Kidney (tissue), 14 donors: ENCODE results near the gene DYNLL2. TPM values are rescaled to one million over a fixed set of nuclear protein-coding genes. Genes with fewer than 3 reads are reported as not detected.

Experiments used
- DNase-seq, 5 donors: peaks; one replicate each; pipeline ENCODE4 v3.0.0-alpha.2; 2013 to 2020
- FAIRE-seq: peaks from 2 replicates; lab custom pipeline; 2012; peaks lifted over from hg19 to GRCh38; lab: Jason Lieb, UNC
- H3K27ac ChIP-seq, 2 donors: one replicate each; pipeline ENCODE4 v1.7.0; 2013; ENCODE audit warnings: low read depth in 2 of 2, low read length in 2 of 2, inconsistent platforms in 1 of 2
- H3K27me3 ChIP-seq: one replicate; pipeline ENCODE4 v1.7.1; 2013; ENCODE audit warnings: low read length, inconsistent platforms; ENCODE audit not compliant: control insufficient read depth, insufficient read depth
- H3K36me3 ChIP-seq, 3 donors: one replicate each; pipeline versions ENCODE4 v1.7.0 to v1.7.1; 2013; ENCODE audit warnings: low read length in 3 of 3, control low read depth in 1 of 3, inconsistent platforms in 1 of 3; ENCODE audit not compliant: insufficient read depth in 3 of 3, control insufficient read depth in 2 of 3
- H3K4me1 ChIP-seq, 3 donors: one replicate each; pipeline versions ENCODE4 v1.7.0 to v1.7.1; 2013; ENCODE audit warnings: low read length in 3 of 3, inconsistent platforms in 1 of 3, low read depth in 1 of 3; ENCODE audit not compliant: control insufficient read depth in 2 of 3, insufficient read depth in 2 of 3
- H3K4me3 ChIP-seq, 3 donors: one replicate each; pipeline versions ENCODE4 v1.7.0 to v1.8.1; 2013; ENCODE audit warnings: low read length in 3 of 3, control low read depth in 1 of 3, inconsistent platforms in 1 of 3
- H3K9ac ChIP-seq, 3 donors: one replicate each; pipeline versions ENCODE4 v1.7.0 to v1.7.1; 2013; ENCODE audit warnings: low read length in 3 of 3, control low read depth in 1 of 3, inconsistent platforms in 1 of 3
- H3K9me3 ChIP-seq, 3 donors: one replicate each; pipeline versions ENCODE4 v1.7.0 to v1.7.1; 2013; ENCODE audit warnings: low read length in 3 of 3, control low read depth in 1 of 3, inconsistent platforms in 1 of 3; ENCODE audit not compliant: control insufficient read depth in 2 of 3, insufficient read depth in 1 of 3
- CTCF ChIP-seq: IDR thresholded peaks from 3 replicates; pipeline ENCODE4 v1.5.1; 2012; ENCODE audit warnings: mild to moderate bottlenecking, moderate library complexity, borderline replicate concordance; ENCODE audit not compliant: insufficient read depth; ENCODE audit errors: extremely low read depth
- intact Hi-C: fragments of 100-400 bp; cut with DNase I; formaldehyde crosslinking; loops from one replicate; pipeline ENCODE4 v1.11.1; 2022
- polyA plus RNA-seq: library from polyadenylated mRNA; stranded (reverse); fragments of 350-450 nt; fragmentation: Illumina TruSeq; extraction: RNeasy Lipid Tissue Mini Kit (QIAGEN cat#74804); gene quantifications from one replicate; pipeline ENCODE4 v1.2.3, GENCODE V29; 2014; ENCODE audit warnings: low read depth, low replicate concordance; ENCODE audit not compliant: insufficient read depth
- total RNA-seq: library from RNA; stranded (reverse); fragmentation: NEBNext Ultra II Directional; extraction: Animal tissue kit (Norgen Biotek cat#: 25700); gene quantifications from one replicate; pipeline ENCODE4 v1.2.1, GENCODE V29; 2021
- donor health status: control.
- donor health status: control.
- donor health status: control.
- donor health status: control.
- donor health status: control.
- donor health status: DM: yes; HTN: yes; CAD: no.
- donor health status: Normal renal cell carcinoma (clear cell type).

The DYNLL2 gene
- total and polyA plus RNA-seq, 2 donors from 2014 or later, result 43.2 to 59.7 TPM

- Histone ChIP-seq H3K27ac (no peak overlapping the region), H3K4me3 (no peak overlapping the region), H3K36me3 (no peaks in the 10 kb centered on the region), H3K9me3 (no peaks in the 10 kb centered on the region), H3K9ac (no peak overlapping the region), H3K27me3 (no peaks in the 10 kb centered on the region), H3K4me1 (no peaks in the 10 kb centered on the region)
- no peak for TF ChIP-seq CTCF
- intact Hi-C loops, result no loop called here
- FAIRE-seq, result no peak
- DNase-seq, result no peak
Observed at GRCh38 chr17:58052407-58052806, 30.8 kb upstream of the DYNLL2 start.

DNA sequence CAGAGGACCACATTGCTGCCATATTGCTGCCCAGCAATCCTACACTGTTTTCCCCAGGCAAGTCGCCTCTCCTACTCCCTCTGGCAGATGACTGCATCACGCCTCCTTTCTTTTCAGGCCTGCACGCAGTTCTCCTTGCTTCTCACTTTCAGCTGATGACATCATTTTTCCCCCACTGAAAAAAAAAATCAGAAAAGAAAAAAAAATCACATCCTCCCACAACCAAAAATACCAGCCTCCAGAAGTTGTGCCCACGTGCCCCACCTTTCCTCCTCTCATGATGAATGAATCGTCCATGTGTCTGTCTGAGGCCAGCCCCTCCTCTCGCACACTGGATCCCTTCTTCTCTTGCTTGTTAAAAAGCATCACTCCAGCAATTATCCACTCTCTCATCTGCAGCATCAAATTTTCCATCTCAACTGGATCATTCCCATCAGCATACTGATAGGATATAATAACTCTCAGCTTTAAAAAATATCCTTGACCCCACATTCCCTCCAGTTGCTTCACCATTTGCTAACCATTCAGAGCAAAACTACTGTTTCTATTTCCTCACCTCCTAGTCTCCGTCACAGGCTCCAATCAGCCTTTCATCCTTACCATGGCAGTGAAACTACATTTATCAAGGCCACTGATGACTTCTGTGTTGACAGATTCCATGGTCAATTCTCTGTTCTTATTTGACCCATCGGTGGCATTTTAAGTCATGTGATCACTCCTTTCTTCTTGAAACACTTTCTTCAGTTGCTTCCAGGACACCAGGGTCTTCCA, 30.1 kb upstream of the DYNLL2 start:
- FAIRE-seq, result no peak
- H3K27ac ChIP-seq, result no peak overlapping the region
- intact Hi-C loops, result no loop called here
- no peaks in the 10 kb centered on the region for H3K36me3 ChIP-seq
- H3K4me1 ChIP-seq, result no peaks in the 10 kb centered on the region
- no peaks in the 10 kb centered on the region for H3K9me3 ChIP-seq
- H3K9ac ChIP-seq, result no peak overlapping the region
- TF ChIP-seq CTCF, result no peak
- H3K4me3 ChIP-seq, result no peak overlapping the region
- no peak for DNase-seq
- H3K27me3 ChIP-seq, result no peaks in the 10 kb centered on the region

DNA sequence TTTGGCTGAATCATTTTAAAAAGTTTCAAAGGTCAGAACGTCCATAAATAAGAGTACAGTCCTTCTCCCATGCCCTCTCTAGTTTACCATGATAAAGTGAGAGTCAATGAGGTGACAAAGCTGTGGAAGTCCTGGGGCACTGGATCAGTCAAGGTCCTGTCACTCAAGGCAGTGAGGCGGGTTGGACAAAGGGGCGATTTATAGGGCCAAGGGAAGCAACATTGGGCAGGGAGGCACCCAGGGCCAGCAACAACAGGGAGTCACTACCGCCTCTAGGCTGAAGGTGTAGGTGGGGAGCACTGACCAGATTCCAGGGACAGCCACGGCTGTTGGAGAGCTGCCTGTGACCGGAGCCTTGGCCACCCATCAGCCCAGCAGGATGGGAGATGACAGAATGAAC, 28.6 kb upstream of the DYNLL2 start:
- TF ChIP-seq CTCF, result no peak
- no peak overlapping the region for H3K4me3 ChIP-seq
- no peak for DNase-seq
- no peaks in the 10 kb centered on the region for H3K4me1 ChIP-seq
- intact Hi-C loops, result no loop called here
- no peak overlapping the region for H3K27ac ChIP-seq
- no peak overlapping the region for H3K9ac ChIP-seq
- no peak for FAIRE-seq
- H3K27me3 ChIP-seq, result no peaks in the 10 kb centered on the region
- H3K36me3 ChIP-seq, result no peaks in the 10 kb centered on the region
- no peaks in the 10 kb centered on the region for H3K9me3 ChIP-seq
